Fibroblast of lung (primary cell): ENCODE results near the gene CGGBP1. TPM values are rescaled to one million over a fixed set of nuclear protein-coding genes. Genes with fewer than 3 reads are reported as not detected.

Experiments used
- DNase-seq, 2 donors: peaks; one replicate each; pipeline versions ENCODE4 v3.0.0 to v3.0.0-alpha.2; 2010; ENCODE audit warnings: low read depth in 2 of 2
- H2AFZ ChIP-seq: 2 replicates; pipeline ENCODE4 v1.5.1; 2012; ENCODE audit warnings: low read length, control low read depth, inconsistent platforms
- H3K27ac ChIP-seq: 2 replicates; pipeline ENCODE4 v1.5.1; 2011; ENCODE audit warnings: low read length, control low read depth; ENCODE audit not compliant: insufficient read depth
- H3K27me3 ChIP-seq: 2 replicates; pipeline ENCODE4 v1.5.1; 2011; ENCODE audit warnings: mild to moderate bottlenecking, low read length; ENCODE audit not compliant: control insufficient read depth, insufficient read depth
- H3K36me3 ChIP-seq: 2 replicates; pipeline ENCODE4 v1.5.1; 2011; ENCODE audit warnings: low read length; ENCODE audit not compliant: control insufficient read depth, insufficient read depth
- H3K4me1 ChIP-seq: 2 replicates; pipeline ENCODE4 v1.5.1; 2011; ENCODE audit warnings: low read length; ENCODE audit not compliant: control insufficient read depth, insufficient read depth; ENCODE audit errors: extremely low read depth
- H3K4me2 ChIP-seq: 2 replicates; pipeline ENCODE4 v1.5.1; 2011; ENCODE audit warnings: low read length, control low read depth; ENCODE audit not compliant: insufficient read depth; ENCODE audit errors: extremely low read depth
- H3K4me3 ChIP-seq, 4 experiments: fragments of 200-600 bp in 1 of 4; sonication (generic) in 1 of 4; replicated peaks in 1 of 4; 2 replicates each; pipeline ENCODE4 v1.5.1; 2011 to 2016; ENCODE audit warnings: low read length in 4 of 4, low read depth in 3 of 4, mild to moderate bottlenecking in 3 of 4, control low read depth in 2 of 4, inconsistent platforms in 1 of 4, mixed read lengths in 1 of 4; ENCODE audit not compliant: insufficient read depth in 1 of 4; ENCODE audit errors: control extremely low read depth in 1 of 4
- H3K79me2 ChIP-seq: 2 replicates; pipeline ENCODE4 v1.5.1; 2012; ENCODE audit warnings: mild to moderate bottlenecking, low read length, inconsistent platforms; ENCODE audit not compliant: control insufficient read depth, insufficient read depth
- H3K9ac ChIP-seq: 2 replicates; pipeline ENCODE4 v1.5.1; 2011; ENCODE audit warnings: mild to moderate bottlenecking, low read length, control low read depth; ENCODE audit not compliant: insufficient read depth
- H3K9me3 ChIP-seq: 2 replicates; pipeline ENCODE4 v1.5.1; 2012; ENCODE audit warnings: low read depth, low read length; ENCODE audit not compliant: control insufficient read depth, insufficient read depth
- H4K20me1 ChIP-seq: 2 replicates; pipeline ENCODE4 v1.5.1; 2011; ENCODE audit warnings: low read length; ENCODE audit not compliant: control insufficient read depth, insufficient read depth; ENCODE audit errors: extremely low read depth
- EZH2 ChIP-seq: IDR thresholded peaks from 2 replicates; pipeline ENCODE4 v1.5.1; 2012; ENCODE audit warnings: low read length, control low read depth, mild to moderate bottlenecking; ENCODE audit errors: missing control alignments
- polyA plus RNA-seq, 2 donors: library from polyadenylated mRNA; depleted of rRNA in 1 of 2; stranded (reverse) in 1 of 2; unstranded in 1 of 2; fragments of >200 nt; gene quantifications; 2 replicates each; pipeline ENCODE4 v1.2.1, GENCODE V29; 2011 to 2012; ENCODE audit warnings: missing spikeins in 1 of 2
- total RNA-seq: library from RNA; depleted of rRNA; stranded (reverse); fragments of >200 nt; gene quantifications from 2 replicates; pipeline ENCODE4 v1.2.1, GENCODE V29; 2014
- TF ChIP-seq, protein P1 (sequence below), 2 donors: IDR thresholded peaks in 1 of 2; conservative IDR thresholded peaks in 1 of 2; 1 replicate in 1 of 2; 2 replicates in 1 of 2; pipeline ENCODE4 v1.5.1; 2011 to 2012; ENCODE audit warnings: low read length in 2 of 2, control low read depth in 1 of 2, inconsistent platforms in 1 of 2, low read depth in 1 of 2, mild to moderate bottlenecking in 1 of 2

The CGGBP1 gene
- total and polyA plus RNA-seq, 2 donors (not counting 1 experiment from before 2014, with no cell fraction given) = 70.8 to 71.0 TPM

GRCh38 chr3:88033079-88033478 is 25.7 kb downstream of the CGGBP1 start:
- H3K79me2 ChIP-seq = no peaks in the 10 kb centered on the region
- H3K27me3 ChIP-seq = no peaks in the 10 kb centered on the region
- no peaks in the 10 kb centered on the region for H3K4me1 ChIP-seq
- peak overlapping the region; percentile 55 for H2AFZ ChIP-seq
- H3K36me3 ChIP-seq = no peaks in the 10 kb centered on the region
- H3K27ac ChIP-seq = no peak overlapping the region
- DNase-seq = no peak
- no peaks in the 10 kb centered on the region for H4K20me1 ChIP-seq
- TF ChIP-seq, protein P1, sequence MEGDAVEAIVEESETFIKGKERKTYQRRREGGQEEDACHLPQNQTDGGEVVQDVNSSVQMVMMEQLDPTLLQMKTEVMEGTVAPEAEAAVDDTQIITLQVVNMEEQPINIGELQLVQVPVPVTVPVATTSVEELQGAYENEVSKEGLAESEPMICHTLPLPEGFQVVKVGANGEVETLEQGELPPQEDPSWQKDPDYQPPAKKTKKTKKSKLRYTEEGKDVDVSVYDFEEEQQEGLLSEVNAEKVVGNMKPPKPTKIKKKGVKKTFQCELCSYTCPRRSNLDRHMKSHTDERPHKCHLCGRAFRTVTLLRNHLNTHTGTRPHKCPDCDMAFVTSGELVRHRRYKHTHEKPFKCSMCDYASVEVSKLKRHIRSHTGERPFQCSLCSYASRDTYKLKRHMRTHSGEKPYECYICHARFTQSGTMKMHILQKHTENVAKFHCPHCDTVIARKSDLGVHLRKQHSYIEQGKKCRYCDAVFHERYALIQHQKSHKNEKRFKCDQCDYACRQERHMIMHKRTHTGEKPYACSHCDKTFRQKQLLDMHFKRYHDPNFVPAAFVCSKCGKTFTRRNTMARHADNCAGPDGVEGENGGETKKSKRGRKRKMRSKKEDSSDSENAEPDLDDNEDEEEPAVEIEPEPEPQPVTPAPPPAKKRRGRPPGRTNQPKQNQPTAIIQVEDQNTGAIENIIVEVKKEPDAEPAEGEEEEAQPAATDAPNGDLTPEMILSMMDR (conservative IDR thresholded peaks at IDR 0.05 in 1 of 2, IDR thresholded peaks at IDR 0.05 in 1 of 2; ENCODE audit: low read depth in 1 of 2, low read length in 2 of 2) = no peak
- TF ChIP-seq EZH2 = no peak
- H3K9ac ChIP-seq = no peak overlapping the region
- no peaks in the 10 kb centered on the region for H3K9me3 ChIP-seq
- H3K4me3 ChIP-seq = no peak overlapping the region
- H3K4me2 ChIP-seq = no peak overlapping the region

DNA sequence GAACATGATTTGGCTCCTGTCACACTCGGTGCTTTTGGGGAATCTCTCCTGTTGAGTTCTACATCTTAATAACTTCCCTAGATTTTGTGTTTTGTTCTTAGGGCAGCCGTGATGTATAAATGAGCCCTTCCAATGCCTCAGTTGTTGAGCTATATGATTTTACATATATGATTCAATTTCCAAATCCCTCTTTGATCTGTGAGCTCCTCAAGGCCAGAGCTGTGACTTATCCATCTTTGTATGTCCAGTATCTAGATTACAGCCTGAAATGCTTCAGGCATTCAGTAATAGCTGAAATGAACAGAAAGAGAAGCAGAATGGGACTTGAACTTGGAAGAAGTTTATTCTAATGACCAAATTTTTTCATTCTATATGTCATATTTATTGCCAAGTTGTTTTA is 26.6 kb downstream of the CGGBP1 start:
- H3K9ac ChIP-seq = no peak overlapping the region
- peak overlapping the region; percentile 35 for H3K27ac ChIP-seq
- peak; percentile 16 to 20 for DNase-seq

DNA sequence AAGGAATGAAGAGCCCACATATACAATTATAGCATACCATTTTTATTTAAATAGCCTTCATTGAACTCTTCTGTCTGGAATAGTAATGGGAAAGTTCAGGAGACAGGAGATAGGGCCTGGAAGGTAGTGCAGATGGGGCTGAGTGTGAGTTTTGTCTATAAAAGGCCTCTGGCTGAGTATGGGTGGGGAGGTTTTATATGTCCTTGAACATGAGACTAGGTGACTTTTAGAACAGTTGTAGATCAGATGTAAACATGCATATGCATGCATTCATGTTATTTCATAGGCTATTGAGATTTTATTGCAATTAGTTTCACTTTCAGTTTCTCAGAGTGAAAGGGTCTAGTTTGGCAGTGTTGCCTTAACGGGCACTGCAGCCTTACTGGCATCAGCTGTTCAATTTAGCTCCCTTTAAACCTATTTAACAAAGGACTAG is 27.1 kb downstream of the CGGBP1 start:
- Histone ChIP-seq H2AFZ (peak overlapping the region; percentile 95), H3K4me3 (peak overlapping the region; percentile 45 to 72 (median 48)), H4K20me1 (no peaks in the 10 kb centered on the region), H3K79me2 (no peaks in the 10 kb centered on the region), H3K9ac (peak overlapping the region; percentile 10), H3K27me3 (no peaks in the 10 kb centered on the region), H3K9me3 (no peaks in the 10 kb centered on the region), H3K27ac (peak overlapping the region; percentile 35), H3K36me3 (no peaks in the 10 kb centered on the region), H3K4me2 (peak overlapping the region; percentile 92), H3K4me1 (no peaks in the 10 kb centered on the region)
- peak; percentile 46 to 67 for DNase-seq
- TF ChIP-seq, protein P1 (conservative IDR thresholded peaks at IDR 0.05 in 1 of 2, IDR thresholded peaks at IDR 0.05 in 1 of 2; ENCODE audit: low read depth in 1 of 2, low read length in 2 of 2) = no peak
- no peak for TF ChIP-seq EZH2

More for the DNA sequence above, 26.6 kb downstream of the CGGBP1 start:
- Histone ChIP-seq H3K79me2 (no peaks in the 10 kb centered on the region), H4K20me1 (no peaks in the 10 kb centered on the region), H3K4me1 (no peaks in the 10 kb centered on the region), H3K27me3 (no peaks in the 10 kb centered on the region), H3K36me3 (no peaks in the 10 kb centered on the region), H3K4me2 (peak overlapping the region; percentile 92), H2AFZ (peak overlapping the region; percentile 95), H3K4me3 (peak overlapping the region; percentile 45 to 72 (median 48)), H3K9me3 (no peaks in the 10 kb centered on the region)
- TF ChIP-seq, protein P1 (conservative IDR thresholded peaks at IDR 0.05 in 1 of 2, IDR thresholded peaks at IDR 0.05 in 1 of 2; ENCODE audit: low read depth in 1 of 2, low read length in 2 of 2) = no peak
- TF ChIP-seq EZH2 = no peak
